NCI-H2227 (cell line): Measurements from ENCODE around the gene C14orf39.
A peak's percentile ranks its signal among the peaks of the same experiment; 100 is the strongest.

Experiments used
- DNase-seq: peaks from one replicate; lab custom pipeline; 2025; ENCODE audit not compliant: unreplicated experiment; lab: John Stamatoyannopoulos, UW

C14orf39 gene

GRCh38 chr14:60485598-60486251 is at the start of gene C14orf39:
Gene C14orf39, minus strand, starts transcription at chr14:60486063. Its CDS starts 985 bp downstream, at chr14:60485078.
- DNase-seq, result peak; percentile 92

- DNase-seq, result no peak
Observed at GRCh38 chr14:60532442-60532841, 46.6 kb upstream of the C14orf39 start.

GRCh38 chr14:60515511-60516289 is 29.8 kb upstream of the C14orf39 start:
- no peak for DNase-seq

- DNase-seq, result peak; percentile 82
Observed at GRCh38 chr14:60514741-60515491, 29.1 kb upstream of the C14orf39 start.

- DNase-seq, result no peak
Observed at GRCh38 chr14:60514378-60514740, 28.5 kb upstream of the C14orf39 start.

- DNase-seq, result no peak
Observed at GRCh38 chr14:60512973-60513571, 27.2 kb upstream of the C14orf39 start.

- no peak for DNase-seq
Observed at GRCh38 chr14:60512126-60512525, 26.3 kb upstream of the C14orf39 start.

- peak; percentile 13 for DNase-seq
Observed at GRCh38 chr14:60510951-60511599, 25.2 kb upstream of the C14orf39 start.

GRCh38 chr14:60510254-60510950 is 24.5 kb upstream of the C14orf39 start:
- no peak for DNase-seq

GRCh38 chr14:60509438-60510253 is 23.8 kb upstream of the C14orf39 start:
- DNase-seq, result peak; percentile 27

GRCh38 chr14:60508707-60509437 is 23.0 kb upstream of the C14orf39 start, which contains the start of gene SIX6:
Gene SIX6, plus strand, starts transcription at chr14:60509146. Its CDS starts 253 bp downstream, at chr14:60509399.
- DNase-seq, result peak; percentile 67

GRCh38 chr14:60508363-60508706 is 22.5 kb upstream of the C14orf39 start:
- DNase-seq, result no peak

GRCh38 chr14:60506985-60507829 is 21.3 kb upstream of the C14orf39 start:
- no peak for DNase-seq

- DNase-seq, result no peak
Observed at GRCh38 chr14:60506462-60506984, 20.7 kb upstream of the C14orf39 start.

GRCh38 chr14:60506010-60506409 is 20.1 kb upstream of the C14orf39 start:
- DNase-seq, result no peak

GRCh38 chr14:60505448-60505847 is 19.6 kb upstream of the C14orf39 start:
- DNase-seq, result no peak

- no peak for DNase-seq
Observed at GRCh38 chr14:60502541-60502940, 16.7 kb upstream of the C14orf39 start.

GRCh38 chr14:60495946-60496345 is 10.1 kb upstream of the C14orf39 start:
- DNase-seq, result no peak
